Measurements from ENCODE around the gene BOK. TPM values are rescaled to one million over a fixed set of nuclear protein-coding genes. Genes with fewer than 3 reads are reported as not detected.

BOK gene
- total and polyA plus RNA-seq, 2 of the 13 experiments (the other 11 are each of a cell fraction or from before 2014, with no cell fraction given) = 35.5 to 39.2 TPM

DNA sequence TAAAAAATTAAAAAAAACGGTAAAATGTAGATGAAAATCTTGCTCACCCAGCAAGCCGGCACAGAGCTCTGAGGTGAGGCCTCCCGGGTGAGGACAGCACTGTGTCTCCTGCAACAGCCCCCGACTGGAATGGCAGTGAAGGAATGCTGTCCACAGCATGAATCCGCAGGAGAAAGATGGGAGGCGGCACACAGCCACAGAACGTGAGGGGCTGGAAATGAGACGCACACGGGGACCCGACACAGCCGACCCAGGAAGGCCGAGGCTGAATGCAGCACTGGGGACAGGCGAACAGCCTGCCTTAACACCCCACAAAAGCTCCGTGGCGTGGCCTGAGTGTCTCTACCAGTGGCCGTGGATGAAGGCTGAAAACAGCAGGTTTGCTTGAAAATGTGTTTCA lies 34.7 kb downstream of the BOK start:
- Histone ChIP-seq H3K79me2 (ENCODE audit: insufficient read depth, low read length) (no peaks in the 10 kb centered on the region), H3K27me3 (ENCODE audit: control insufficient read depth in 1 of 2, insufficient read depth in 2 of 2, low read length in 2 of 2) (no peaks in the 10 kb centered on the region), H3K9me3 (ENCODE audit: low read length) (no peaks in the 10 kb centered on the region), H4K20me1 (ENCODE audit: insufficient read depth, low read length) (no peaks in the 10 kb centered on the region), H3K36me3 (replicated peaks in 1 of 2; ENCODE audit: control insufficient read depth in 1 of 2, insufficient read depth in 2 of 2, low read length in 2 of 2) (peaks cover 30 to 56% of the 10 kb centered on the region in 2 experiments; a peak in 4 of 5 replicates), H3K9ac (ENCODE audit: insufficient read depth, low read depth, low read length) (no peak overlapping the region), H3K4me1 (ENCODE audit: insufficient read depth, low read length) (no peaks in the 10 kb centered on the region), H2AFZ (ENCODE audit: low read length) (no peak overlapping the region), H3K27ac (ENCODE audit: extremely low read length, insufficient read depth, low read length) (no peak overlapping the region), H3K4me3 (replicated peaks in 1 of 3; ENCODE audit: insufficient read depth in 1 of 3, low read depth in 2 of 3, low read length in 3 of 3) (no peak overlapping the region), H3K4me2 (ENCODE audit: low read depth, low read length) (no peak overlapping the region)
- ChIA-PET POLR2A (no interaction called here), CTCF (ENCODE audit: low intra/inter-chr PET ratio, low total read pairs) (no interaction called here)
- TF ChIP-seq TFAP4 (IDR thresholded peaks at IDR 0.05; ENCODE audit: borderline replicate concordance, low read depth) (no peak), ZNF367 (CRISPR knock-in tag; IDR thresholded peaks at IDR 0.05; ENCODE audit: borderline replicate concordance) (no peak), ZSCAN30 (CRISPR knock-in tag; IDR thresholded peaks at IDR 0.05) (no peak), KLF15 (CRISPR knock-in tag; IDR thresholded peaks at IDR 0.05; ENCODE audit: borderline replicate concordance) (no peak), ZNF644 (CRISPR knock-in tag; IDR thresholded peaks at IDR 0.05; ENCODE audit: low read depth) (no peak), HBP1 (CRISPR knock-in tag; IDR thresholded peaks at IDR 0.05; ENCODE audit: low read depth) (no peak), ZNF234 (CRISPR knock-in tag; conservative IDR thresholded peaks at IDR 0.05) (no peak)
- TF ChIP-seq, protein P1, sequence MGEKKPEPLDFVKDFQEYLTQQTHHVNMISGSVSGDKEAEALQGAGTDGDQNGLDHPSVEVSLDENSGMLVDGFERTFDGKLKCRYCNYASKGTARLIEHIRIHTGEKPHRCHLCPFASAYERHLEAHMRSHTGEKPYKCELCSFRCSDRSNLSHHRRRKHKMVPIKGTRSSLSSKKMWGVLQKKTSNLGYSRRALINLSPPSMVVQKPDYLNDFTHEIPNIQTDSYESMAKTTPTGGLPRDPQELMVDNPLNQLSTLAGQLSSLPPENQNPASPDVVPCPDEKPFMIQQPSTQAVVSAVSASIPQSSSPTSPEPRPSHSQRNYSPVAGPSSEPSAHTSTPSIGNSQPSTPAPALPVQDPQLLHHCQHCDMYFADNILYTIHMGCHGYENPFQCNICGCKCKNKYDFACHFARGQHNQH (CRISPR knock-in tag; IDR thresholded peaks at IDR 0.05) = no peak
- TF ChIP-seq, protein P2, sequence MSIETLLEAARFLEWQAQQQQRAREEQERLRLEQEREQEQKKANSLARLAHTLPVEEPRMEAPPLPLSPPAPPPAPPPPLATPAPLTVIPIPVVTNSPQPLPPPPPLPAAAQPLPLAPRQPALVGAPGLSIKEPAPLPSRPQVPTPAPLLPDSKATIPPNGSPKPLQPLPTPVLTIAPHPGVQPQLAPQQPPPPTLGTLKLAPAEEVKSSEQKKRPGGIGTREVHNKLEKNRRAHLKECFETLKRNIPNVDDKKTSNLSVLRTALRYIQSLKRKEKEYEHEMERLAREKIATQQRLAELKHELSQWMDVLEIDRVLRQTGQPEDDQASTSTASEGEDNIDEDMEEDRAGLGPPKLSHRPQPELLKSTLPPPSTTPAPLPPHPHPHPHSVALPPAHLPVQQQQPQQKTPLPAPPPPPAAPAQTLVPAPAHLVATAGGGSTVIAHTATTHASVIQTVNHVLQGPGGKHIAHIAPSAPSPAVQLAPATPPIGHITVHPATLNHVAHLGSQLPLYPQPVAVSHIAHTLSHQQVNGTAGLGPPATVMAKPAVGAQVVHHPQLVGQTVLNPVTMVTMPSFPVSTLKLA (IDR thresholded peaks at IDR 0.05) = no peak
- FAIRE-seq = no peak
- in situ Hi-C loops (cut with HindIII; ENCODE audit: extremely low pct_ligation_motif_present, low pct_unique_long_range_greater_than_20kb) (no loop called here), intact Hi-C loops (cut with micrococcal nuclease; ENCODE audit: unreplicated experiment) (no loop called here)
- no peak for DNase-seq (ENCODE audit: low spot score)
- BruUV-seq (replicated peaks) = no TSS peak
- ATAC-seq = no peak
- WGBS (ENCODE audit: low lambda C conversion rate) = 96% methylated on average over 16 of the region's 16 CpGs
